Measurements from ENCODE around the gene GRIA1. TPM values are rescaled to one million over a fixed set of nuclear protein-coding genes. Genes with fewer than 3 reads are reported as not detected.
A peak's percentile ranks its signal among the peaks of the same experiment; 100 is the strongest.

Gene GRIA1
- total and polyA plus RNA-seq, 2 of the 4 experiments (the other 2 are of a cell fraction), result 0.48 to 1.3 TPM

DNA sequence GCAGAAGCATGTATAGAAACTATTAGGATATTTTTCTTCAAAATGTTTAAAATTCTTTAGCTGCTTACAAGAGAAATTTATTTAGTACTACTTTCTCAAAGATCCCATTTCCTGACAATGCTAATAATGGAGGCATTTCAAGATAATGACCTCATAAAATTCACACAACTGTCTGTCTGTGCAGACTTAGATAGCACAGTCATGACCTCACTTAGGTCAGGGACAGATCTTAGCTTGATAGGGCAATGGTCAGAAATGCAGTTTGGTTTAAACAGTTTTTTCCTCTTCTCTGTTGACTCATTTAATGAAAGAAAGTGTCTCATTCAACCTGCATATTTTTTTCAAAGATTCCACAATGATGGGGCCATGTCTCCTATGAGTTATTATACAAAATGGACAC lies 128.4 kb downstream of the GRIA1 start:
- H4K20me1 ChIP-seq (ENCODE audit: insufficient read depth, low read length), result no peaks in the 10 kb centered on the region
- peaks cover 8% of the 10 kb centered on the region; the same call in 1 of the 2 replicates for H3K9me1 ChIP-seq (ENCODE audit: insufficient read depth, low read length)
- dilution Hi-C loops (cut with HindIII; ENCODE audit: low sequenced_read_pairs, unreplicated experiment), result no loop called here
- POLR2A ChIA-PET (ENCODE audit: unreplicated experiment), result no interaction called here
- peak overlapping the region; percentile 92 for H2BK120ac ChIP-seq (ENCODE audit: low read depth, low read length)
- H2BK5ac ChIP-seq (ENCODE audit: low read depth, low read length, poor library complexity, severe bottlenecking), result peak overlapping the region; percentile 88
- peak overlapping the region in 1 of 2 experiments; percentile 12; a peak in 3 of 4 replicates for H4K8ac ChIP-seq (ENCODE audit: low read depth in 2 of 2, low read length in 2 of 2)
- in situ Hi-C loops (cut with MboI; ENCODE audit: low sequenced_read_pairs), result no loop called here
- no peak overlapping the region for H2BK20ac ChIP-seq (ENCODE audit: low read depth, low read length)
- H3K14ac ChIP-seq (replicated peaks; ENCODE audit: low read depth, low read length), result no peak overlapping the region; the same call in 1 of the 2 replicates
- H3K56ac ChIP-seq (ENCODE audit: extremely low read depth, insufficient read depth, low read length), result no peak overlapping the region
- H3K4me1 ChIP-seq (ENCODE audit: control insufficient read depth, insufficient read depth, low read length), result peaks cover 8% of the 10 kb centered on the region
- no peak overlapping the region for H3K9ac ChIP-seq (ENCODE audit: low read depth, low read length)
- H3K27ac ChIP-seq (ENCODE audit: insufficient read depth, low read length), result no peak overlapping the region
- H4K5ac ChIP-seq (ENCODE audit: low read depth, low read length), result no peak overlapping the region
- ATAC-seq (ENCODE audit: low read depth) (peak; percentile 61), DNase-seq (peak; percentile 62)
- intact Hi-C loops (cut with micrococcal nuclease), result loop anchor here (2.0 kb wide), 1 partner anchor 120 kb away; no protein-coding TSS in a partner anchor
- H3K18ac ChIP-seq (ENCODE audit: low read depth, low read length), result no peak overlapping the region
- H3K4ac ChIP-seq (ENCODE audit: low read depth, low read length), result peak overlapping the region; percentile 94; the same call in 1 of the 2 replicates
- no peak overlapping the region for H3K4me3 ChIP-seq (ENCODE audit: insufficient read depth, low read depth, low read length)
- no peaks in the 10 kb centered on the region for H3K27me3 ChIP-seq (ENCODE audit: control insufficient read depth, insufficient read depth, low read length)
- H2AK9ac ChIP-seq (replicated peaks; ENCODE audit: low read depth, low read length, poor library complexity), result no peak overlapping the region
- H2AFZ ChIP-seq (replicated peaks; ENCODE audit: low read length, poor library complexity), result no peak overlapping the region
- BruUV-seq (replicated peaks), result no TSS peak
- H3K9me3 ChIP-seq (ENCODE audit: control insufficient read depth, insufficient read depth, low read length), result no peaks in the 10 kb centered on the region
- CTCF ChIA-PET, result no interaction called here
- H3K79me1 ChIP-seq (ENCODE audit: low read depth in 1 of 2, low read length in 2 of 2), result no peaks in the 10 kb centered on the region
- H3K36me3 ChIP-seq (ENCODE audit: control insufficient read depth, insufficient read depth, low read length), result no peaks in the 10 kb centered on the region
- TF ChIP-seq USF2 (IDR thresholded peaks at IDR 0.05; ENCODE audit: low read depth, low read length) (no peak), SMC3 (IDR thresholded peaks at IDR 0.05; ENCODE audit: low read depth, low read length) (no peak), RCOR1 (IDR thresholded peaks at IDR 0.05; ENCODE audit: insufficient replicate concordance, low read length) (no peak), CTCF (conservative IDR thresholded peaks at IDR 0.05; ENCODE audit: low read depth, low read length) (no peak), BHLHE40 (IDR thresholded peaks at IDR 0.05; ENCODE audit: low read depth, low read length) (no peak), RAD21 (IDR thresholded peaks at IDR 0.05; ENCODE audit: low read length) (no peak), NFE2L2 (IDR thresholded peaks at IDR 0.05; ENCODE audit: low read depth, low read length) (no peak), MXI1 (IDR thresholded peaks at IDR 0.05; ENCODE audit: borderline replicate concordance, low read depth, low read length) (no peak), RFX5 (IDR thresholded peaks at IDR 0.05; ENCODE audit: low read depth, low read length) (no peak), CEBPB (IDR thresholded peaks at IDR 0.05; ENCODE audit: low read depth, low read length) (no peak), MAZ (IDR thresholded peaks at IDR 0.05; ENCODE audit: borderline replicate concordance, low read depth, low read length) (no peak), CHD1 (IDR thresholded peaks at IDR 0.05; ENCODE audit: low read depth, low read length) (no peak), FOS (IDR thresholded peaks at IDR 0.05; ENCODE audit: low read depth, low read length) (no peak), POLR2A (IDR thresholded peaks at IDR 0.05; ENCODE audit: low read depth, low read length) (no peak), MAFK (IDR thresholded peaks at IDR 0.05; ENCODE audit: low read depth, low read length) (no peak)
- TF ChIP-seq, protein P1, sequence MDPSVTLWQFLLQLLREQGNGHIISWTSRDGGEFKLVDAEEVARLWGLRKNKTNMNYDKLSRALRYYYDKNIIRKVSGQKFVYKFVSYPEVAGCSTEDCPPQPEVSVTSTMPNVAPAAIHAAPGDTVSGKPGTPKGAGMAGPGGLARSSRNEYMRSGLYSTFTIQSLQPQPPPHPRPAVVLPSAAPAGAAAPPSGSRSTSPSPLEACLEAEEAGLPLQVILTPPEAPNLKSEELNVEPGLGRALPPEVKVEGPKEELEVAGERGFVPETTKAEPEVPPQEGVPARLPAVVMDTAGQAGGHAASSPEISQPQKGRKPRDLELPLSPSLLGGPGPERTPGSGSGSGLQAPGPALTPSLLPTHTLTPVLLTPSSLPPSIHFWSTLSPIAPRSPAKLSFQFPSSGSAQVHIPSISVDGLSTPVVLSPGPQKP (IDR thresholded peaks at IDR 0.05; ENCODE audit: borderline replicate concordance, low read depth, low read length), result no peak
- no peak overlapping the region for H3K4me2 ChIP-seq (ENCODE audit: low read depth, low read length)
- H2BK15ac ChIP-seq (ENCODE audit: low read depth, low read length), result no peak overlapping the region; the same call in 2 of the 3 replicates
- H2AK5ac ChIP-seq (ENCODE audit: low read depth, low read length), result no peak overlapping the region
- H4K91ac ChIP-seq (ENCODE audit: insufficient read depth, low read depth, low read length), result no peak overlapping the region
- no peak overlapping the region for H3K23ac ChIP-seq (ENCODE audit: low read depth, low read length)
